Activated CD4-positive, alpha-beta T cell treated with anti-CD3 and anti-CD28 coated beads, Interleukin-2, amount 10 ng/mL, durations not matched to agents 7 days and 5 days (primary cell): Measurements from ENCODE around the gene OTOF. TPM values are rescaled to one million over a fixed set of nuclear protein-coding genes. Genes with fewer than 3 reads are reported as not detected.
"Not testable (repeated sequence)": the region's sequence is repeated elsewhere in the genome, so short reads cannot be mapped to it uniquely, and the experiment has no call there.

ENCODE experiments used
- CTCF ChIA-PET: fragments of 350-600 bp; sonication (Branson Sonifier 250); formaldehyde crosslinking; loops from one replicate; lab custom pipeline; 2021; ENCODE audit warnings: antibody characterized with exemption; lab: Charles Lee
- POLR2A ChIA-PET: fragments of 350-600 bp; sonication (Branson Sonifier 250); formaldehyde crosslinking; loops from one replicate; lab custom pipeline; 2021; ENCODE audit warnings: antibody characterized with exemption; lab: Charles Lee
- DNase-seq: peaks from one replicate; pipeline ENCODE4 v3.0.0-alpha.2; 2020
- H3K27ac Mint-ChIP-seq: one replicate; pipeline ENCODE4 v1.8.0; 2021; ENCODE audit warnings: mild to moderate bottlenecking, moderate library complexity, mixed read lengths
- H3K27me3 Mint-ChIP-seq: one replicate; pipeline ENCODE4 v1.8.0; 2021; ENCODE audit warnings: mixed read lengths
- H3K36me3 Mint-ChIP-seq: one replicate; pipeline ENCODE4 v1.8.0; 2021; ENCODE audit warnings: low read depth, mixed read lengths
- H3K4me1 Mint-ChIP-seq: one replicate; pipeline ENCODE4 v1.8.0; 2021; ENCODE audit warnings: mixed read lengths
- H3K4me3 Mint-ChIP-seq: one replicate; pipeline ENCODE4 v1.8.0; 2021; ENCODE audit warnings: mild to moderate bottlenecking, moderate library complexity, mixed read lengths
- H3K9me3 Mint-ChIP-seq: one replicate; pipeline ENCODE4 v1.8.0; 2021; ENCODE audit warnings: mixed read lengths
- total RNA-seq, 2 experiments: library from RNA; stranded (reverse); gene quantifications; one replicate each; pipeline ENCODE4 v1.2.3, GENCODE V29; 2021

OTOF gene
- total RNA-seq, 2 experiments from 2014 or later: 11.7 to 12.3 TPM

DNA sequence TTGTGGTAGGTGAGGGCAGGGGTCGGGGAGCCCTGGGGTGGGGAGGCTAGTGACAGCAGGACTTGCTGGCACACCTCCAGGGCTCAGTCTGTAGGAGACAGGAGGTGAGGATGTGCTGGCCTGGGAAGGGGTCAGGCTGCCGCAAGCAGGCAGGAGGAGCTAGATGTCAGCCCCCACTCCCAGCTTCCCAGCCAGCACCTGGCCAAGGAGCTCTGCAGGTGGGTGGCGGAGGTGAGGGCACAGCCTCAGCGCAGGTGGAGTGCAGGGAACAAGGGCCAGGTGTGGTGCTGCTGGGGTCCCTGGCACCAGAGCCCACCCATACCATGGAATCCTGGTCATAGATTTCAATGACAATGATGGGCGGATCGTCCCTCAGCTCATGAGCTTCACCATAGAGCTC is 2.9 kb downstream of the OTOF start:
- no peak for DNase-seq
- H3K27ac Mint-ChIP-seq: peak overlapping the region; percentile 69
- H3K36me3 Mint-ChIP-seq: peaks cover 7% of the 10 kb centered on the region
- peaks cover 10% of the 10 kb centered on the region for H3K4me1 Mint-ChIP-seq
- no peaks in the 10 kb centered on the region for H3K27me3 Mint-ChIP-seq
- ChIA-PET CTCF (no interaction called here), POLR2A (no interaction called here)
- peaks cover 4% of the 10 kb centered on the region for H3K9me3 Mint-ChIP-seq
- no peak overlapping the region for H3K4me3 Mint-ChIP-seq

DNA sequence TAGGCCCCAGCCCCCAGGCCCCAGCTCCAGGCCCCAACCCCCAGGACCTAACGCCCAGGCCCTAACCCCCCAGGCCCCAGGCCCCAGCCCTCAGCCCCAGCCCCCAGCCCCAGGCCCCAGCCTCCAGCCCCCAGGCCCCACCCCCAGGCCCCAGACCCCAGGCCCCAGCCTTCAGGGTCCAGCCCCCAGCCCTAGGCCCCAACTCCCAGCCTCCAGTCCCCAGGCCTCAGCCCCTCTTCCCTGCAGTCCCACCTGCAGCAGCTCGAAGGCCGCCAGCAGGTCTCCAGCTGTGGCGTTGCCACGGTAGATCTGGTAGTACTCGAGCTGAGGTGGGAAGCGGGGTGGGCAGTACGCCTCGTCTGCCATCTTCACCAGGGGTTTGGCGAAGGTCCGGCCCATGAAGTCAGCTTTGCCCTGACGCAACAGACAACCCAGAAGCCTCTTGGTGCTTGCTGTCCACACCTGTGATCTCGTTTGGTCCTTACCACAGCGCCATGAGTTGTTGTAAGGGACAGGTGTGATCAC is 3.6 kb downstream of the OTOF start:
- H3K4me3 Mint-ChIP-seq: no peak overlapping the region
- no peak for DNase-seq
- H3K4me1 Mint-ChIP-seq: peaks cover 10% of the 10 kb centered on the region
- peaks cover 6% of the 10 kb centered on the region for H3K9me3 Mint-ChIP-seq
- ChIA-PET CTCF (no interaction called here), POLR2A (no interaction called here)
- H3K27me3 Mint-ChIP-seq: no peaks in the 10 kb centered on the region
- H3K36me3 Mint-ChIP-seq: peaks cover 7% of the 10 kb centered on the region
- no peak overlapping the region for H3K27ac Mint-ChIP-seq

DNA sequence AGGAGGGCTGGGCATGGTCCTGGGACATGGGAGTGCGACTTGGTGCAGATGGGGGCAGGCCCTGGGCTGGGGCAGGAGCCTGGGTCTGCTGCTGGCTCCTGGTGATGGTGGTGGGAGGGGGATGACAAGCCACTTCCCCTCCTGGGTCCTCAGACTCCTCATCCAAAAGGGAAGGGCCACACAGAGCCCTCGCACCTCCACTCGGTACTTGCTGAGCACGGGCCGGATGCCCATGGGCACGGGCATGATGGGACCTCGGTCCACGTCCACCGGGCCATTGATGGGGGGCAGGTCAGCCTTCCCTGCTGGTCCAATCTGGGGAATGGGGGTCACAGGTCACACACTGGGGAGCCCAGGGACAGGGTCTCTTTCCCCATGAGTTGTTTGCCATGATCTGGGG is 4.1 kb downstream of the OTOF start:
- H3K27ac Mint-ChIP-seq: no peak overlapping the region
- peaks cover 10% of the 10 kb centered on the region for H3K9me3 Mint-ChIP-seq
- no peaks in the 10 kb centered on the region for H3K27me3 Mint-ChIP-seq
- no peak overlapping the region for H3K4me3 Mint-ChIP-seq
- no peak for DNase-seq
- CTCF ChIA-PET: no interaction called here
- peaks cover 7% of the 10 kb centered on the region for H3K36me3 Mint-ChIP-seq
- H3K4me1 Mint-ChIP-seq: peaks cover 10% of the 10 kb centered on the region
- POLR2A ChIA-PET: no interaction called here

DNA sequence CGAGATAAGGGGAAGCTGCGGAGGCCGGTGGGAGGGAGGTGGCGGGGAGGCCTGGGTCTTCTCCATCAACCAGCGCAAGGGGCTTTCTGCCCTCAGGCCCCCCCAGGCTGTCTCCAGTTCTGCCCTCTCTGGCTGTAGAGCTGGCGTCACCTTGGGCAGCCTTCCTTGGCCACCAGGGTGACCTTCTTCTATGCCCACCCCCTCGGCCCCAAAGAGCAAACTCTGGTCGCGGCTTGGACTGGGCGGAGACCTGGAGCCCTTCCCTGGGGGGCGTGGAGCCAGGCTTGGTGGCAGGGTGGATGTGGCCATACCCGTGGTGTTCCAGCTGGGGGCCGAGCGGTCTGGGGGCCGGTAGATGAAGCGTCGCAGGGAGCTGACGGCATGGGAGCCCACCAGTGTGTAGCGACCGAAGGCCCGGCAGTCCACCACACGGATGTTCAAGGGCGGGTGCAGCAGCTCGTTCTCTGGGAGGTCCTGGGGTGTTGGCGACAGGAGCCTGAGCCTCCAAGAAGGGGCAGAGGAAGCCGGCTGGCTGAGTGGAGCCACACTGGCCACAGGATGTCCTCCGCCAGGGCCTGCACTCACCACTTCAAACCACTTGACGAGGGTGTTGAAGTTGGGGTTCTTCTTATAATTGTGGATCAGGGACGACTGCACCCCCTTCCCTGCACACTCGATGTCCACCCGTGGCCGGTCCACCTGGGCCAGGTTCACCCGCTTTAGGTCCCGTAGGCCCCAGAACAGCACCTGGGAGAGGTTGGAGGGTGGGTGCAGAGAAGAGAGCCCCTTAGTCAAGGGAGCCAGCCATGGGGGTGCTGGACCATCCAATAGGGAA is 4.9 kb downstream of the OTOF start:
- Mint-ChIP-seq H3K4me3 (no peak overlapping the region), H3K27ac (no peak overlapping the region), H3K27me3 (no peaks in the 10 kb centered on the region), H3K9me3 (peaks cover 12% of the 10 kb centered on the region), H3K4me1 (peaks cover 11% of the 10 kb centered on the region), H3K36me3 (peaks cover 7% of the 10 kb centered on the region)
- ChIA-PET CTCF (no interaction called here), POLR2A (no interaction called here)
- DNase-seq: no peak

- Mint-ChIP-seq H3K4me1 (peaks cover 4% of the 10 kb centered on the region), H3K36me3 (peaks cover 7% of the 10 kb centered on the region), H3K27me3 (no peaks in the 10 kb centered on the region), H3K9me3 (peaks cover 12% of the 10 kb centered on the region), H3K27ac (no peak overlapping the region), H3K4me3 (no peak overlapping the region)
- POLR2A ChIA-PET: no interaction called here
- DNase-seq: no peak
- CTCF ChIA-PET: interaction anchor here (1.7 kb wide), 1 partner anchor 16 kb away, joined by 3 read pairs; no protein-coding TSS in a partner anchor
Measured at GRCh38 chr2:26471766-26472706, 5.9 kb downstream of the OTOF start.

DNA sequence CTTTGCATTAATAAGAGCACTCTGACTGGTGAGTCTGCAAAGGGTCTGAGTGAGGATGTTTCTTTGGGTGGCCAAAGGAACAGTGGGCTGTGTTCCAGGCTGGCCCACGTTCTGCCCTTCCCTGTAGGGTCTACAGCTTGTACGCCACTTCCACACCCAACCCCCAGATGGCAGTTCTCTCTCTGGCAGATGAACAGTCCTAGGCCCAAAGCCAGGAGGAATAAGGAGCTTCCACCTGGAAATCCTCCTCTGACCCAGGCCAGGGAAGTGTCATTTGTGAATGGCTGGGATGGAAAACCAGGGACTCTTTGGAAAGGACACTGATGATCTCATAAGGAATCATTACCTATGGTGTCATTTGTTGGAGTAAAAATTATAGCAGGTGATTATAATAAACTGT is 6.6 kb downstream of the OTOF start:
- Mint-ChIP-seq H3K9me3 (peaks cover 12% of the 10 kb centered on the region), H3K4me1 (peaks cover 2% of the 10 kb centered on the region), H3K4me3 (no peak overlapping the region), H3K36me3 (peaks cover 7% of the 10 kb centered on the region), H3K27me3 (no peaks in the 10 kb centered on the region), H3K27ac (no peak overlapping the region)
- CTCF ChIA-PET: interaction anchor here (1.7 kb wide), 1 partner anchor 16 kb away, joined by 3 read pairs; no protein-coding TSS in a partner anchor
- POLR2A ChIA-PET: no interaction called here
- no peak for DNase-seq

GRCh38 chr2:26470601-26471260 is 7.2 kb downstream of the OTOF start:
- CTCF ChIA-PET: interaction anchor here (0.6 to 1.7 kb wide), 3 partner anchors 16 to 25 kb away, joined by 3 to 7 read pairs (median 5); no protein-coding TSS in a partner anchor

GRCh38 chr2:26469955-26470354 is 8.0 kb downstream of the OTOF start:
- peaks cover 7% of the 10 kb centered on the region for H3K36me3 Mint-ChIP-seq
- H3K27me3 Mint-ChIP-seq: no peaks in the 10 kb centered on the region
- H3K9me3 Mint-ChIP-seq: peaks cover 12% of the 10 kb centered on the region
- POLR2A ChIA-PET: no interaction called here
- no peak overlapping the region for H3K4me3 Mint-ChIP-seq
- no peak for DNase-seq
- no peak overlapping the region for H3K27ac Mint-ChIP-seq
- CTCF ChIA-PET: interaction anchor here (0.5 to 1.7 kb wide), 5 partner anchors 11 to 34 kb away, joined by 3 to 7 read pairs (median 4); no protein-coding TSS in a partner anchor
- H3K4me1 Mint-ChIP-seq: peaks cover 2% of the 10 kb centered on the region

More at GRCh38 chr2:26470601-26471260, 7.2 kb downstream of the OTOF start:
- POLR2A ChIA-PET: no interaction called here
- peaks cover 7% of the 10 kb centered on the region for H3K36me3 Mint-ChIP-seq
- H3K9me3 Mint-ChIP-seq: peaks cover 12% of the 10 kb centered on the region
- H3K4me1 Mint-ChIP-seq: peaks cover 2% of the 10 kb centered on the region
- H3K4me3 Mint-ChIP-seq: no peak overlapping the region
- no peak overlapping the region for H3K27ac Mint-ChIP-seq
- no peak for DNase-seq
- no peaks in the 10 kb centered on the region for H3K27me3 Mint-ChIP-seq

DNA sequence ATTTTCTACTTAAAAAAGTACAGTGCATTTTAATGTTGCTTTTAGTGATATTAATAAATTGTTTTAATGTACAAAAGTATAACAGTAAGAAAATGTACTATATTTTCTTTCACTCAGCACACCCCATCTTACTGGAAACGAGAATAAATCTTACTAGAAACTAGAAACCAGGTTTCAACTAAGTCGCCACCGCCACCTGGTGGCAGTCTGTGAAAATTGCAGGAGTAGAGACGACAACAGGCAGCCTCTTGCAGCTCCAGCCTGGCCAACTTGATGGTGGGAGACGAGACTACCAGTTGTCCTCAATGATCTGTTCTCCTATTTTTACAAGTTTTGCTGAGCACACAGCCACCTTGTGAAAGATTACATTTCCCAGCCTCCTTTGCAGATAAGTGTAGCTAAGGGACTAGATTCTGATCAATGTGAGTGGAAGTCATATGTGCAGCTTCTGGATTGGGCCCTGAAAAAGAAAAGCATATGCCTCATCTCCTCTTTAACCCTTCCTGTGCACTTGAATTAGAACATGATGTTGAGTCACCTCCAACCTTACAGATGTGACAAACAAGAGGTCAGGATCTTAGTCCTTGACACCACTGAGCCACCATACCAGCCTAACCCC is 8.7 kb downstream of the OTOF start:
- Mint-ChIP-seq H3K27me3 (no peaks in the 10 kb centered on the region), H3K27ac (no peak overlapping the region), H3K36me3 (peaks cover 7% of the 10 kb centered on the region), H3K4me3 (no peak overlapping the region), H3K4me1 (peaks cover 2% of the 10 kb centered on the region), H3K9me3 (peaks cover 12% of the 10 kb centered on the region)
- DNase-seq: peak; percentile 74
- CTCF ChIA-PET: interaction anchor here (0.7 to 1.7 kb wide), 5 partner anchors 9 to 486 kb away, joined by 3 to 5 read pairs (median 3); partner anchors contain the start of gene OTOF
- POLR2A ChIA-PET: no interaction called here

DNA sequence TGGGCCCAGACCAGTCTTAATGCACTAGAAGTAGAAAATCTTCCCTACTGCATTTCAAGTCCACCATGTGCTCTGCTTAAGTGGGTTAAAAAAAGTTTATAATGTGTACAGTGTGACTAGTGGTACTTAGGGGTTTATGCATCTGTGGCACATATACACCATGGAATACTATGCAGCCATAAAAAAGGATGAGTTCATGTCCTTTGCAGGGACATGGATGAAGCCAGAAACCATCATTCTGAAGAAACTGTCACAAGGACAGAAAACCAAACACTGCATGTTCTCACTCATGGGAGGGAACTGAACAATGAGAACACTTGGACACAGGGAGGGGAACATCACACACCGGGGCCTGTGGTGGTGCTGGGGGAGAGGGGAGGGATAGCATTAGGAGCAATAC is 9.4 kb downstream of the OTOF start:
- H3K4me3 Mint-ChIP-seq, H3K36me3 Mint-ChIP-seq, DNase-seq, POLR2A ChIA-PET, H3K27ac Mint-ChIP-seq, H3K4me1 Mint-ChIP-seq, H3K27me3 Mint-ChIP-seq: not testable (repeated sequence)
- H3K9me3 Mint-ChIP-seq: peaks cover 12% of the 10 kb centered on the region
- CTCF ChIA-PET: interaction anchor here (2.7 kb wide), 1 partner anchor 9 kb away, joined by 13 read pairs; the partner anchor contains the start of gene OTOF

DNA sequence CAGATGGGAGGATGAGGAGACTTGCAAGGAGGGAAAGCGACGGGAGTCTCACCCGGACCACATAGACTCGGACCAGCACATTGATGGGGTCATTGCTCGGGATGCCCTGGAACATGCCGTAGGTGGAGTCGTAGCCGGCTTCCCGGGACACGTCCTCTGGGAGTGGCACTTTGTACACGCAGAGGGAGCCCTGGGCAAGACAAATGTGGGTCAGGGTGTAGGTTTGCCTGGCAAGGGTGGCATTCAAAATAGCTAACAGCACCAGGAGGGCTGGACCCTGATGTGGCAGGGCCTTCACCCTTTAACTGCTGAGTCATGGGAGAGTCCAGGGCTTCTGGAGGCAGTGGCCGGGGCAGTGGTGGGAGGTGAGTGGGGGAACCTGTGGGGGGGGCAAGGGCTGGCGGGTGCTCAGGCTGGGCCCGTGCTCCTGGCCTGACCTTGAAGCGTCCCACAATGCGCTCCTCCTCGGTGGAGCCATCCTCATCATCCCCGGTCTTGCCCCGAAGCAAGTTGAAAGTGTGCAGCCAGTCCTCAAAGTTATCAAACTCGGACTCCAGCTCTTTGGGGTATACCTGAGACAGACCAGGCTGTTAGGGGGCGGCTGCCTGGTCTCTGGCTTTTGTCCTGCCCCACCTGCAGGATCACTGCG is 11.1 kb downstream of the OTOF start:
- no peak overlapping the region for H3K27ac Mint-ChIP-seq
- POLR2A ChIA-PET: interaction anchor here (0.8 kb wide), 1 partner anchor 9 kb away, joined by 3 read pairs; no protein-coding TSS in a partner anchor
- H3K4me1 Mint-ChIP-seq: peaks cover 2% of the 10 kb centered on the region
- peaks cover 3% of the 10 kb centered on the region for H3K36me3 Mint-ChIP-seq
- no peak overlapping the region for H3K4me3 Mint-ChIP-seq
- DNase-seq: no peak
- peaks cover 8% of the 10 kb centered on the region for H3K9me3 Mint-ChIP-seq
- H3K27me3 Mint-ChIP-seq: no peaks in the 10 kb centered on the region
- CTCF ChIA-PET: interaction anchor here (0.6 to 2.7 kb wide), 5 partner anchors 11 to 561 kb away, joined by 3 to 13 read pairs (median 3); partner anchors contain the start of gene OTOF
